Psoas muscle (tissue), 8 donors: ENCODE data around the gene GSC. TPM values are rescaled to one million over a fixed set of nuclear protein-coding genes. Genes with fewer than 3 reads are reported as not detected.
A peak's percentile ranks its signal among the peaks of the same experiment; 100 is the strongest.

Source experiments
- ATAC-seq, 4 donors: fragments of 200-7000 bp; cut with Tn5 transposase; one replicate each; pipeline ENCODE4 v1.9.1; 2020; ENCODE audit warnings: moderate library complexity in 3 of 4, mild to moderate bottlenecking in 2 of 4
- DNase-seq, 2 donors: peaks; one replicate each; pipeline ENCODE4 v3.0.0-alpha.2; 2020
- H3K27ac ChIP-seq: fragments of 200-600 bp; one replicate; pipeline ENCODE4 v1.8.0; 2022
- H3K27me3 ChIP-seq, 3 donors: fragments of 200-600 bp in 1 of 3; one replicate each; pipeline versions ENCODE4 v1.6.1 to v1.8.0; 2013 to 2022; ENCODE audit warnings: low read length in 2 of 3, mild to moderate bottlenecking in 2 of 3, moderate library complexity in 1 of 3; ENCODE audit not compliant: insufficient read depth in 3 of 3
- H3K36me3 ChIP-seq, 2 donors: fragments of 200-600 bp in 1 of 2; one replicate each; pipeline versions ENCODE4 v1.6.1 to v1.8.0; 2013 to 2022; ENCODE audit warnings: low read depth in 1 of 2, mild to moderate bottlenecking in 1 of 2, moderate library complexity in 1 of 2; ENCODE audit not compliant: insufficient read depth in 1 of 2
- H3K4me1 ChIP-seq: fragments of 200-600 bp; one replicate; pipeline ENCODE4 v1.8.0; 2022
- H3K4me3 ChIP-seq: fragments of 200-600 bp; one replicate; pipeline ENCODE4 v1.8.0; 2022; ENCODE audit warnings: mild to moderate bottlenecking
- H3K9me3 ChIP-seq: fragments of 200-600 bp; one replicate; pipeline ENCODE4 v1.8.0; 2022
- WGBS, 3 donors: extraction: QIAGEN DNeasy Blood & Tissue Kit; methylation state at CpG; one replicate each; pipeline versions ENCODE4 v1.1.6 to v1.1.7; 2013; 5-methylcytosine and 5-hydroxymethylcytosine counted together
- intact Hi-C, 2 donors: fragments of 100-400 bp; cut with DNase I; formaldehyde crosslinking; loops; one replicate each; pipeline versions ENCODE4 v1.11.0 to v1.14.2; 2022
- polyA plus RNA-seq, 3 donors: library from polyadenylated mRNA; stranded (reverse); fragments of 200-250 nt; gene quantifications; one replicate each; pipeline ENCODE4 v1.2.3, GENCODE V29; 2013
- total RNA-seq, 4 donors: library from RNA; stranded (reverse); fragmentation: NEBNext Ultra II Directional in 2 of 4; extraction: Animal tissue kit (Norgen Biotek cat#: 25700) in 2 of 4; gene quantifications; one replicate each; pipeline versions ENCODE4 v1.2.1 to v1.2.4, GENCODE V29; 2021 to 2023
- TF ChIP-seq, protein P1 (sequence below): fragments of 200-600 bp; IDR thresholded peaks from one replicate; pipeline ENCODE4 v1.8.0; 2022; ENCODE audit warnings: antibody characterized with exemption
- donor health status: healthy with polysubstance abuse.
- donor health status: DM: no; HTN: no; CAD: no; lungs with moderate emphysema.
- donor health status: Bipolar disorder and iron deficiency.
- donor health status: healthy.
- donor health status: DM: yes; HTN: yes; CAD: no.
- donor health status: DM: no; HTN: no; CAD: no.
- donor health status: DM: no; HTN: no; CAD: no.
- donor health status: DM: yes; HTN: yes; CAD: no.

Gene GSC
- total and polyA plus RNA-seq, 7 donors: 0.34 to 0.94 (median 0.50) TPM

DNA sequence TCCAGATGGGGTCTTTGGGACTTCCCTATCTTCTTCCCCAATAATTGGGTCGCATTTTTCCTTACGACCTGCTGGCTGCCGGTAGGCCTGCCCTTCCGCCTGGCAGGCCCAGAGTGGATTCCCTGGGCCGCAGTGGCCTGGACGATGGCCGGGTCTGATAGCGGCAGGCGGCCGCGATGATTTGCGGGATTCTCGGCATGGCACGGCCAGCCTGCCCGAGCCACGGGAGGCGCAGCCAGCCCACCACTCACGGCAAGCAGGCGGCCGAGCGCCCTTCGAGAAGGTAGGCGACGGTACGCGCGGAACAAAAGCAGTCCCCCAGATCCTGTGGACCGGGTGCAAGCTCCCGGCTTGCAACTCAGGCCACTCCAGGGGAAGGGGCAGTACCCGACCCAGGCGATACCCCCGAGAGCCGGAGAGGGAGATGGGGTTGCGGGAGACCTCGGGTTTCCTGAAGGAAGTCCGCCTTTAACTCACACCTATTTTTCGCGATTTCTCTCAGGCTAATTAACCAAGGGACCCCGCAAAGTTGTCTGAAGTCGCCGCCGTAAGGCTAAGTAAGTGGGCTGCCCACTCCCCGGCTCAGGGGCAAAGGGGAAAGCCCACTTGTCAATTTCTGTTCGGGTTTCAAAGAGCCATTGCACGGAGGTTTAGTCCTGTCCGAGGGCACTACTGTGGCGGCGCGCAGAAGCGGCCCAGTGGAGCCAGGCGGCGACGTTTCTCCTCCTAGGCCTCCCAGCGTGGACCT lies 1.4 kb upstream of the GSC start:
- Histone ChIP-seq H3K36me3 (no peaks in the 10 kb centered on the region), H3K4me1 (peaks cover 6% of the 10 kb centered on the region), H3K27ac (no peak overlapping the region), H3K27me3 (peaks cover 2 to 95% (median 47%) of the 10 kb centered on the region in 3 donors), H3K9me3 (no peaks in the 10 kb centered on the region), H3K4me3 (no peak overlapping the region)
- DNase-seq (no peak), ATAC-seq (no peak)
- 63 to 74% (median 64%) methylated on average over 52 to 54 of the region's 54 CpGs for WGBS, 3 donors
- TF ChIP-seq, protein P1, sequence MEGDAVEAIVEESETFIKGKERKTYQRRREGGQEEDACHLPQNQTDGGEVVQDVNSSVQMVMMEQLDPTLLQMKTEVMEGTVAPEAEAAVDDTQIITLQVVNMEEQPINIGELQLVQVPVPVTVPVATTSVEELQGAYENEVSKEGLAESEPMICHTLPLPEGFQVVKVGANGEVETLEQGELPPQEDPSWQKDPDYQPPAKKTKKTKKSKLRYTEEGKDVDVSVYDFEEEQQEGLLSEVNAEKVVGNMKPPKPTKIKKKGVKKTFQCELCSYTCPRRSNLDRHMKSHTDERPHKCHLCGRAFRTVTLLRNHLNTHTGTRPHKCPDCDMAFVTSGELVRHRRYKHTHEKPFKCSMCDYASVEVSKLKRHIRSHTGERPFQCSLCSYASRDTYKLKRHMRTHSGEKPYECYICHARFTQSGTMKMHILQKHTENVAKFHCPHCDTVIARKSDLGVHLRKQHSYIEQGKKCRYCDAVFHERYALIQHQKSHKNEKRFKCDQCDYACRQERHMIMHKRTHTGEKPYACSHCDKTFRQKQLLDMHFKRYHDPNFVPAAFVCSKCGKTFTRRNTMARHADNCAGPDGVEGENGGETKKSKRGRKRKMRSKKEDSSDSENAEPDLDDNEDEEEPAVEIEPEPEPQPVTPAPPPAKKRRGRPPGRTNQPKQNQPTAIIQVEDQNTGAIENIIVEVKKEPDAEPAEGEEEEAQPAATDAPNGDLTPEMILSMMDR: no peak
- intact Hi-C loops: no loop called here

DNA sequence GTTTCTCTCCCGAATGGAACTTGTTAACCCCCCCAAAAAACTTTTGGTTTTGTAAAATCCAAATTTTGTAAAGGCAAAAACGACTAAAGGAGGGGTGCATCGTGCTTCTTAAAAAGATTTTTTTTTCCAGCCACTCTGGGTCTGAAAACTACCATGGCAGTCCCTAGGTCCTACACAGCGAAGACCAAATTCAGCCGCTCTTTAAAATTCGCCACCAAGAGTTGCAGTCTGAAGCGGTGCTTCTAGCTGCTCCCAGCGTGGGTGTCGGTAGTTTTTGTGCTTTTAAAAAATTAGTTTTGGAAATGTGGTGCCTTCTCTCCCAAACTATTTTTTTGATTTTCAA lies 873 bp upstream of the GSC start:
- TF ChIP-seq, protein P1: no peak
- H3K27me3 ChIP-seq: peaks cover 2 to 95% (median 47%) of the 10 kb centered on the region in 3 donors
- 69 to 73% (median 71%) methylated on average over 9 of the region's 9 CpGs for WGBS, 3 donors
- H3K4me1 ChIP-seq: peaks cover 6% of the 10 kb centered on the region
- ATAC-seq (no peak), DNase-seq (no peak)
- no peaks in the 10 kb centered on the region for H3K36me3 ChIP-seq
- H3K9me3 ChIP-seq: no peaks in the 10 kb centered on the region
- H3K27ac ChIP-seq: no peak overlapping the region
- intact Hi-C loops: no loop called here
- peak overlapping the region; percentile 66 for H3K4me3 ChIP-seq

DNA sequence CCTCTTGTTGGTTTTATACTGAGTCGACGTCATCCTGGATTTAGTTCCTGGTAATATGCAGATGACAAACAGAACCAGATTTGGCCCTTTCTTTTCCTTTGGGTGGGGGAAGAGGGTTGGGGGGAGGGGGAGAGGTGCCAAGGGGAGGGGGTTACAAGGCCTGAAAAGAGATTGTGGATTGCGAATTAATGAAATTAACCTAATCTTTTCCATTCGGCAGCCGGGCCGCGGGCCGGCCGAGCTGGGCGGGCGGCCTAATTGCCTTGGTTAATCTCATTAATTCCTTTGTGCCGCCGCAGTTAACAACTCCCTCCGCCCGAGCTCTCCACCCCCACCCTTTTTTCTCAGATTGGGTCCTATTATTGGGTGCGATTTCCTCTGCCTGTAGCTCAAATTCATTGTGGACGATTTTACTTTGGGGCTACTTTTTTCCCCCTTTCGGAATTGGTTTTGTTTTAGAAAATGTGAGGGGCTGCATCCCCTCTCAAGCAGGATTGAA lies 387 bp upstream of the GSC start:
- peak overlapping the region; percentile 66 for H3K4me3 ChIP-seq
- peaks cover 2 to 95% (median 47%) of the 10 kb centered on the region in 3 donors for H3K27me3 ChIP-seq
- H3K4me1 ChIP-seq: peaks cover 6% of the 10 kb centered on the region
- DNase-seq: no peak
- intact Hi-C loops: no loop called here
- peak overlapping the region; percentile 41 for H3K27ac ChIP-seq
- no peak for ATAC-seq
- no peaks in the 10 kb centered on the region for H3K9me3 ChIP-seq
- no peaks in the 10 kb centered on the region for H3K36me3 ChIP-seq
- TF ChIP-seq, protein P1: no peak
- WGBS, 3 donors: 16 to 19% (median 16%) methylated on average over 17 to 18 of the region's 18 CpGs

DNA sequence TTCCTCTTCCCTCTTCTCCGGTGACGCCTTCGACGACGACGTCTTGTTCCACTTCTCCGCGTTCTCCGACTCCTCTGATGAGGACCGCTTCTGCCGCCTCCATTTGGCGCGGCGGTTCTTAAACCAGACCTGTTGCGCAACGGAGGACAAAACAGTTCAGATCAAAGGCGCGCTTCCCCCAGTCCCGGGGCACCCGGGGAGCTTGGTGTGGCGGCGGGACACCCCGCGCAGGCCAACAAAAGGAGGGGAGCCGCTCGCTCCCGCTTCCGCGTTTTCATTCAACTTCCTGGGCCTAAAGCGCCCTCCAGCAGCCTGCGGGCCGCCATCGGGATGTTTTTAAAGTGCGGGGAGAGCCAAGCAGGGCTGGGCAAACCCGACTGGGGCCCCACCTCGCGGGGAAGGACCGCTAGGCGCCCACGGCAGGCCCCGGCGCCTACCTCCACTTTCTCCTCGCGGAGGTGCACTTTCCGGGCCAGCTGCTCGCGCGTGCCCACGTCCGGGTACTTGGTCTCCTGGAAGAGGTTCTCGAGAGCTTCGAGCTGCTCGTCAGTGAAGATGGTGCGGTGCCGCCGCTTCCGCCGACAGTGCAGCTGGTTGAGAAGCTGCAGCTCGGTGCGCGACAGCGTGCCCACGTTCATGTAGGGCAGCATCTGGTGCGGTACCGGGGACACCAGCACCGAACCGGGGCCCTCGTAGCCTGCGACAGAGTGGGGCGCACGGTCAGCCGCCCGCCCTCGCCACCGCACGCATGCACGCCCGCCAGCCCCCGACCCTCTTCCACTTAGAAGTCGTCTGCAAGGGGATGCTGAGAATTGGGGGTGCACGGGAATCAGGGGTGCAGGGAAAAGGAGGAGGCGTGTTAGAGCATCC lies 1.2 kb downstream of the GSC start:
- ATAC-seq (peak in 2 of 4 donors; percentile 44 to 54), DNase-seq (peak; percentile 59 to 84)
- WGBS, 3 donors: 3 to 5% (median 4%) methylated on average over 76 to 82 of the region's 82 CpGs
- Histone ChIP-seq H3K27me3 (peaks cover 0 to 92% (median 41%) of the 10 kb centered on the region in 3 donors), H3K4me1 (peaks cover 6% of the 10 kb centered on the region), H3K4me3 (peak overlapping the region; percentile 66), H3K9me3 (no peaks in the 10 kb centered on the region), H3K36me3 (no peaks in the 10 kb centered on the region), H3K27ac (no peak overlapping the region)
- TF ChIP-seq, protein P1: no peak
- intact Hi-C loops: no loop called here
